ENCODE data around the gene TMSB10.
"Not testable (repeated sequence)": the region's sequence is repeated elsewhere in the genome, so short reads cannot be mapped to it uniquely, and the experiment has no call there.

The TMSB10 gene

GRCh38 chr2:84940831-84941412 lies 35.5 kb downstream of the TMSB10 start:
- DNase-seq = no peak

DNA sequence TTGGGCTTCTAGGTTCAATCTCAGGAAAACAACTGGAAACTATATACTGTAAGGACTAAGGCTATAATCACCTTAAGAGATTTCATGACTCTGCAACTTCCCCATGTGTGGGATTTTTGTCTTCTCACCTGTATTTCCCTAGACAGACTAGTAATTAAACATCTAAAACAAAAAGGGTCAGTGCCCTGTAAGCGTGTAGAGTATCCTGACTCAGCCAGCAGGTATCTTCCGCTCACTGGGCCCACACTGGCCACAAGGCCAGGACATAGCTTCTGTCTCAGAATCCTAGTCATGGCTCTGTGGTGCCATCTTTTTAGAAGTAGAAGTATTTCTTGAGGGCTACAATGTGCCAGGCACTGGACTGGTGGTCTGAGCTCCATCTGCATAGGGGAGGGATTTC lies 36.7 kb downstream of the TMSB10 start:
- DNase-seq = no peak

GRCh38 chr2:84942964-84943421 lies 37.5 kb downstream of the TMSB10 start:
- DNase-seq = no peak

GRCh38 chr2:84944295-84944909 lies 38.9 kb downstream of the TMSB10 start:
- no peak for DNase-seq

DNA sequence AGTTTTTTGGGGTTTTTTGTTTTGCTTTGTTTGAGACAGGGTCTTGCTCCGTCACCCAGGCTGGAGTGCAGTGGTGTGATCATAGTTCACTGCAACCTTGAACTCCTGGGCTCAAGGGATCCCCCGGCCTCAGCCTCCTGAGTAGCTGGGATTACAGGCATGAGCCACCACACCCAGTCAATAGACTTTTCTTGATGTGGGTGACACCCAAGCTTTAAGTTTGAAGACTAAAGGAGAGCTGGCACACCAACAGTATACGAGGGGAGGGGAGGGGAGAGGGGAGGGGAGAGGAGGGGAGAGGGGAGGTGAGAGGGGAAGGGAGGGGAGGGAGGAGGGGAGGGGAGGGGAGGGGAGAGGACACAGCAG lies 40.4 kb downstream of the TMSB10 start:
- not testable (repeated sequence) for DNase-seq

DNA sequence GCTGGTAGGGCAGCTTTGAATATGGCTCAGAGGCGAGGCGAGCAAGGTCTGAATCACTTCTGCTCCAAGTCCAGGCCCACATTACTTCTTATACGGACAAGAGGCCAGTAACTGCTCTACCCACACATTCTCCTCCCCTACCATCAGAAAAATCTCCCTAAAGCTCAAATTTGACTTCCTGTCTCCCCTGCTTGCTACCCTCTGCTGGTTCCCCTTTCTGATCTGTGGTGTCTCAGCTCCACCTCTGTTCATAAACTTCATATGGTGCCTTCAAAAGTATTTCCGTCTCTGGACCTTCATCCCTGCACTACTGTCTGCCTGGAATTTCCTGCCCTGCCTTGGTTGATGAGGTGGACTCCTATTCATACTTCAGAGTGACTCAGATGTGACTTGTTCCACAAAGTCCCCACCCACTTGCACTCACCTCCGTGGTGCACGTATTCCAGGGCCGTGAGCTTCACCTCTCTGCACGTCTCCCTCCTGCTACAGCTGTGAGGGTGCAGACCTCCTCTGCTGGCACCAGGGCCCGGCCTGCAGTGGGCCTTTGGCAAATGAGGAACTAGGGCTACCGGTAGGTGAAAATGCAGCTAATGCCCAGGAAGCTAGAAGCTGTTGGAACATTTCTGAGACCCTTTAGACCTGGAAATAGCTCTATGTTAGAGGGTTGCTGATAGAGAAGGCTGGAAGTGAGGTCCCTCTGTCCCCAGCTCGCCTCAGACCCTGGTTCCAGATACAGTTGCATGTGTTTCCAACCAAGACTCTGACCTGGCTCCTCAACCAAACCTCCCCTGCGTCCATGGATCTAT lies 41.0 kb downstream of the TMSB10 start:
- DNase-seq = no peak

- DNase-seq = no peak
Measured at GRCh38 chr2:84947010-84947593, 41.6 kb downstream of the TMSB10 start.

DNA sequence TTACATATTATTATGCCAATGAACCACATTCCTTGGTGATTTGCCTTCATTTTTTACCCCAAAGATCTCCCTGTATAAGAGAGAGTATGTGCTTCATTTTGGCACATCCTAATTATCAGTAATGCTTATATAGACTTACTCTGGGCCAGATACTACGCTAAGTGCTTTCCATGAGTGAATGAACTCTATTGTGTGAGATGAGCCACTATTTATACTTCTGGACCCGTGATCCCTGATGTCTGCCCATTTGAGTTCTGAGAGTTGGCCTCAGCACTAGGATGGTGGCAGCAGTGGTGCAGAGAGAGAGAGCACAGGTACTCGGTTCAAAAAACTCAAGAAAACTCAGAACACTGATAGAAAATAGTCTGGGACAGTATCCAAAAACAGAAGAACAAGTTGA lies 48.1 kb downstream of the TMSB10 start:
- DNase-seq = no peak

GRCh38 chr2:84954329-84954728 lies 48.9 kb downstream of the TMSB10 start:
- no peak for DNase-seq
